MM.1S (cell line): ENCODE data around the gene FTH1.

Experiments used
- EZH2 ChIP-seq: fragments of 300-600 bp; sonication (generic); optimal IDR thresholded peaks from 2 replicates; pipeline ENCODE3; 2017; ENCODE audit warnings: low read depth, mild to moderate bottlenecking, antibody characterized with exemption, low read length, mixed read lengths
- EZH2phosphoT487 ChIP-seq: fragments of 300-600 bp; sonication (generic); IDR thresholded peaks from 2 replicates; pipeline ENCODE4 v1.6.1; 2018; ENCODE audit warnings: antibody characterized with exemption, low read length
- TF ChIP-seq, protein P1 (sequence below): fragments of 300-600 bp; sonication (generic); IDR thresholded peaks from 2 replicates; pipeline ENCODE4 v1.5.1; 2016; ENCODE audit warnings: antibody characterized with exemption, low read length, mixed read lengths

DNA sequence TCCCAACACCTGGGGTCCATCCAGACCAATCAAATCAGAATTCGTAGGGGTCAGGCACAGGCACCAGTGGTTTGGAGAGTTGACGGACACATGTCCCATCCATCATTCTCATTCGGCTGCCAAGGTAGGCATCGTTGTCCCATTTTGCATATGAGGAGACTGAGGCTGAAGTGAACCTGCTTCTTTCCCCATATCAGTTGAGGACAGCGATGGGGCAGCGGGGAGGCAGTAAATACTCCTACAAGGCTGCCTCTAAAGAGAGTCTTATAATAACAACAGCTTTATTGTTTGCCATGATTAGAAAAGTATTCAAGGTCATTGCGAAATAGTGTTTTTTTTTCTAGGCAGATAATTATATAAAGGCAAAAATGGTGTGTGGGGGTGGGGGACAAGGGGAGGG lies 18.9 kb downstream of the FTH1 start:
- TF ChIP-seq, protein P1, sequence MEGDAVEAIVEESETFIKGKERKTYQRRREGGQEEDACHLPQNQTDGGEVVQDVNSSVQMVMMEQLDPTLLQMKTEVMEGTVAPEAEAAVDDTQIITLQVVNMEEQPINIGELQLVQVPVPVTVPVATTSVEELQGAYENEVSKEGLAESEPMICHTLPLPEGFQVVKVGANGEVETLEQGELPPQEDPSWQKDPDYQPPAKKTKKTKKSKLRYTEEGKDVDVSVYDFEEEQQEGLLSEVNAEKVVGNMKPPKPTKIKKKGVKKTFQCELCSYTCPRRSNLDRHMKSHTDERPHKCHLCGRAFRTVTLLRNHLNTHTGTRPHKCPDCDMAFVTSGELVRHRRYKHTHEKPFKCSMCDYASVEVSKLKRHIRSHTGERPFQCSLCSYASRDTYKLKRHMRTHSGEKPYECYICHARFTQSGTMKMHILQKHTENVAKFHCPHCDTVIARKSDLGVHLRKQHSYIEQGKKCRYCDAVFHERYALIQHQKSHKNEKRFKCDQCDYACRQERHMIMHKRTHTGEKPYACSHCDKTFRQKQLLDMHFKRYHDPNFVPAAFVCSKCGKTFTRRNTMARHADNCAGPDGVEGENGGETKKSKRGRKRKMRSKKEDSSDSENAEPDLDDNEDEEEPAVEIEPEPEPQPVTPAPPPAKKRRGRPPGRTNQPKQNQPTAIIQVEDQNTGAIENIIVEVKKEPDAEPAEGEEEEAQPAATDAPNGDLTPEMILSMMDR = no peak
- TF ChIP-seq EZH2phosphoT487 (no peak), EZH2 (no peak)
